Colonic mucosa (tissue), 4 donors: ENCODE data around the gene AURKA. TPM values are rescaled to one million over a fixed set of nuclear protein-coding genes. Genes with fewer than 3 reads are reported as not detected.
"Not testable (repeated sequence)": the region's sequence is repeated elsewhere in the genome, so short reads cannot be mapped to it uniquely, and the experiment has no call there.

ENCODE experiments used
- DNase-seq: peaks from one replicate; pipeline ENCODE4 v3.0.0-alpha.2; 2020
- H3K27ac ChIP-seq: fragments of 200-600 bp; one replicate; pipeline ENCODE4 v1.8.0; 2021
- H3K27me3 ChIP-seq: fragments of 200-600 bp; one replicate; pipeline ENCODE4 v1.8.0; 2021
- H3K36me3 ChIP-seq: fragments of 200-600 bp; one replicate; pipeline ENCODE4 v1.8.0; 2021
- H3K4me1 ChIP-seq: fragments of 200-600 bp; one replicate; pipeline ENCODE4 v1.8.0; 2021; ENCODE audit warnings: mild to moderate bottlenecking
- H3K4me3 ChIP-seq: fragments of 200-600 bp; one replicate; pipeline ENCODE4 v1.8.0; 2021
- H3K9ac ChIP-seq, 2 donors: one replicate each; pipeline ENCODE4 v1.7.0; 2013; ENCODE audit warnings: control low read depth in 2 of 2, low read depth in 2 of 2, low read length in 2 of 2
- H3K9me3 ChIP-seq: fragments of 200-600 bp; one replicate; pipeline ENCODE4 v1.8.0; 2021
- CTCF ChIP-seq: fragments of 200-600 bp; IDR thresholded peaks from one replicate; pipeline ENCODE4 v1.8.0; 2022; ENCODE audit warnings: antibody characterized with exemption, mild to moderate bottlenecking
- intact Hi-C: fragments of 100-400 bp; cut with DNase I; formaldehyde crosslinking; loops from one replicate; pipeline ENCODE4 v1.14.1; 2022
- total RNA-seq, 2 donors: library from RNA; stranded (reverse); fragmentation: NEBNext Ultra II Directional in 1 of 2; extraction: Animal tissue kit (Norgen Biotek cat#: 25700) in 1 of 2; gene quantifications; one replicate each; pipeline ENCODE4 v1.2.1, GENCODE V29; 2021
- donor health status: healthy.
- donor health status: DM: no; HTN: no; CAD: no.
- donor health status: DM: no; HTN: no; CAD: no.

Gene AURKA
- total RNA-seq, 2 donors from 2014 or later: 25.6 to 62.4 TPM

DNA sequence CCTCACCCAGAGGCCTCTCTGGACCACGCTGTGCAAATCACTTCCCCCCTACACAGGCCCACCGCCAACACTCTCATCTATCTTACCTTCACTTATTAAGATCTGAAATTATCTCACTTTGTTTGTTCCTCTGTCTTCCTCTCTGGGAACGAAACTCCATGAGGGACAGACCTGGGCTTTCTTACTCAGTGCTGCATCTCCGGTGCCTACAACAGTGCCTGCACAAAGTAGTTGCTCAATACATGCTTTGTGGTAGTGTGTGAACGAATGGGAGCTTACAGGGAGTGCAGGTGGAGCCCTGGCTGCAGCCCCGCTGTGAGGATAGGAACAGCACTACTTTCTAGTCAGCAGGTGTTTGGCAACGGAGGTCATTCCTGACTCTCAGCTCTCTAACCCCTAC is 25.4 kb upstream of the AURKA start:
- intact Hi-C loops: no loop called here
- Histone ChIP-seq H3K27me3 (no peaks in the 10 kb centered on the region), H3K36me3 (no peaks in the 10 kb centered on the region), H3K9ac (no peak overlapping the region), H3K9me3 (no peaks in the 10 kb centered on the region), H3K27ac (no peak overlapping the region), H3K4me3 (no peak overlapping the region), H3K4me1 (no peaks in the 10 kb centered on the region)
- DNase-seq: no peak
- TF ChIP-seq CTCF: no peak

DNA sequence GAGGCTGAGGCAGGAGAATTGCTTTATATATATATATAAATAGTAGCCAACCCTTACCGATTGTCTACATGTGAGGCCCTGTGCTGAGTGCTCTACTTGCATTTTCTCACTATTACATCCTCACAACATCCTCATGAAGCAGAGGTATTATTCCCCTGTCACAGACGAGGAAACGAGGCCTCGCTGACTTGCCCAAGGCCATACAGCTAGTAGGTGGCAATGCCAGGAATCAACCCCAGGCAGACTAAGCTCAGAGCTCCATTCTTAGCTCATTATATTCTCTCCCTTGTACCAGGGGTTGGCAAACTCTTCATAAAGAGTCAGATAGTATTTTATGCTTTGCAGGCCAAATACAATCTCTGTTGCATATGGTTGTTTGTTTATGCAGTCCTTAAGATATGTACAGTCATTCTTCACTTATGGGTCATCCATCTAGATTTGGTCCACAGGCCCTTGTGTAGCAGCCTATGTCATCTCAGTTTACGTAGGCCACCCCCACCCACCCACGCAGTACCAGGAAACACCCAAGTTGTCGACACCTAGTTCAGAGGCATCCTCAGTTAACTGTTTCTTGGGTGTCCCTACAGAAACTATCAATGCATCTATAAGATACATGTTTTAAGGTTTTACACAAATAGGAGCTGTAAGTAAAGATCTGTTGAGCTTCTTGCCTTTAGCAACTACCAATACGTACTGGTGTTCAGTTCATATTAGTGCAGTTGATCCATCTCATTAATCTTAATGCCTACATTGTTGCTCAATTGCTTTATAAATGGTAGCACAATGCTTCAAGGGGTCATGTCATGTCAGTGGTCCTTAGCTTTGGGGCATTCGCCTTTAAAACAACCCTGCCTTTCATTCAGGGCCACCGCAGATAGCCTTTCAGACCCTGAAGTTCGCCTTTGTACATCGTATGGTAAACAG is 23.1 kb upstream of the AURKA start:
- Histone ChIP-seq H3K4me3 (no peak overlapping the region), H3K9ac (no peak overlapping the region), H3K27me3 (no peaks in the 10 kb centered on the region), H3K27ac (no peak overlapping the region), H3K9me3 (no peaks in the 10 kb centered on the region), H3K36me3 (no peaks in the 10 kb centered on the region), H3K4me1 (no peaks in the 10 kb centered on the region)
- intact Hi-C loops: no loop called here
- TF ChIP-seq CTCF: no peak
- DNase-seq: no peak

- Histone ChIP-seq H3K27ac (peak overlapping the region; percentile 52), H3K27me3 (no peaks in the 10 kb centered on the region), H3K4me1 (no peaks in the 10 kb centered on the region), H3K9me3 (no peaks in the 10 kb centered on the region), H3K36me3 (no peaks in the 10 kb centered on the region), H3K4me3 (no peak overlapping the region), H3K9ac (no peak overlapping the region)
- intact Hi-C loops: no loop called here
- TF ChIP-seq CTCF: no peak
- no peak for DNase-seq
Observed at GRCh38 chr20:56412949-56413348, 20.9 kb upstream of the AURKA start.

DNA sequence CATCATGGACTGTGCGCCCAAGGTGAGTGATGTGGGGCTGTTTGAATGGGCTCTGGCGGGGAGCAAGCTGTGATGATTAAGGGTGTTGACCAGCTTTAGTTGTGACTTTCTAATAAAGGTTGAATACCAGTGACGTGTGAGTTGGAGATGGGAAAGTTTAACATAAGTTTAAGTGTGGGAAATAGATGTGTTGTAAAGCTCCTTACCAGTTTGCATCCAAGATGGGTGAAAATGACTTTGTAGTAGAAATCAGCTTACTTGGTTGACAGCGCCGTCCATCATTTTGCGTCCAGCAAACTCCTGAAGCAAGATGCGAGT is 20.4 kb upstream of the AURKA start:
- Histone ChIP-seq H3K27me3 (no peaks in the 10 kb centered on the region), H3K36me3 (no peaks in the 10 kb centered on the region), H3K27ac (peak overlapping the region; percentile 52), H3K4me3 (no peak overlapping the region), H3K4me1 (no peaks in the 10 kb centered on the region), H3K9ac (peak overlapping the region in 1 of 2 donors; percentile 1), H3K9me3 (no peaks in the 10 kb centered on the region)
- no peak for TF ChIP-seq CTCF
- intact Hi-C loops: no loop called here
- no peak for DNase-seq

GRCh38 chr20:56411759-56412472 is 19.9 kb upstream of the AURKA start, which contains the start of gene CASS4:
TSS of gene CASS4 (plus strand) at chr20:56412260. CDS start at chr20:56412459, 199 bp downstream.
- Histone ChIP-seq H3K4me1 (no peaks in the 10 kb centered on the region), H3K4me3 (no peak within 1 kb of the TSS), H3K9me3 (no peaks in the 10 kb centered on the region), H3K27ac (peak within 1 kb of the TSS; percentile 52), H3K27me3 (no peaks in the 10 kb centered on the region), H3K9ac (peak within 1 kb of the TSS in 1 of 2 donors; percentile 1), H3K36me3 (no peaks in the 10 kb centered on the region)
- intact Hi-C loops: no loop called here
- no peak for DNase-seq
- no peak for TF ChIP-seq CTCF

DNA sequence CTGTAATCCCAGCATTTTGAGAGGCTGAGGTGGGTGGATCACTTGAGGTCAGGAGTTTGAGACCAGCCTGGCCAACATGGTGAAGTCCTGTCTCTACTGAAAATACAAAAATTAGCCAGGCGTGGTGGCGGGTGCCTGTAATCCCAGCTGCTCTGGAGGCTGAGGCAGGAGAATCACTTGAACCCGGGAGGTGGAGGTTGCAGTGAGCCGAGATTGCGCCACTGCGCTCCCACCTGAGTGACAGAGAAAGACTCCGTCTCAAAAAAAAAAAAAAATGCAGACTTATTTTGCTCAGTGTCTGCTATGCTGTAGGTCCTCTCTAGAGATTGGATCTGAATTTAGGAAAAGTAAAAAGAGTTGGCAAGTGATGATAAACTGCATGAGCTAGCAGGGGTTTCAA is 19.3 kb upstream of the AURKA start:
- intact Hi-C loops, H3K27me3 ChIP-seq, H3K4me3 ChIP-seq, H3K9me3 ChIP-seq, H3K36me3 ChIP-seq, H3K9ac ChIP-seq, DNase-seq, H3K4me1 ChIP-seq: not testable (repeated sequence)
- peak overlapping the region; percentile 52 for H3K27ac ChIP-seq
